ENCODE measurements around the gene ABCA9.
"Not testable (repeated sequence)": the region's sequence is repeated elsewhere in the genome, so short reads cannot be mapped to it uniquely, and the experiment has no call there.

DNA sequence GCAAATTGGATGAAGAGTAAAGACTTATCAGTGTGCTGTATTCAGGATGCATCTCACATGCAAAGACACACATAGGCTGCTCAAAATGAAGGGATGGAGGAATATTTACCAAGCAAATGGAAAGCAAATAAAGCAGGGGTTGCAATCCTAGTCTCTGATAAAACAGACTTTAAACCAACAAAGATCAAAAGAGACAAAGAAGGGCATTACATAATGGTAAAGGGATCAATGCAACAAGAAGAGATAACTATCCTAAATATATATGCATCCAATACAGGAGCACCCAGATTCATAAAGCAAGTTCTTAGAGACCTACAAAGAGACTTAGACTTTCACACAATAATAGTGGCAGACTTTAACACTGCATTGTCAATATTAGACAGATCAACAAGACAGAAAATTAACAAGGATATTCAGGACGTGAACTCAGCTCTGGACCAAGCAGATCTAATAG, 12.1 kb upstream of the ABCA9 start:
- TF ChIP-seq, protein P1, sequence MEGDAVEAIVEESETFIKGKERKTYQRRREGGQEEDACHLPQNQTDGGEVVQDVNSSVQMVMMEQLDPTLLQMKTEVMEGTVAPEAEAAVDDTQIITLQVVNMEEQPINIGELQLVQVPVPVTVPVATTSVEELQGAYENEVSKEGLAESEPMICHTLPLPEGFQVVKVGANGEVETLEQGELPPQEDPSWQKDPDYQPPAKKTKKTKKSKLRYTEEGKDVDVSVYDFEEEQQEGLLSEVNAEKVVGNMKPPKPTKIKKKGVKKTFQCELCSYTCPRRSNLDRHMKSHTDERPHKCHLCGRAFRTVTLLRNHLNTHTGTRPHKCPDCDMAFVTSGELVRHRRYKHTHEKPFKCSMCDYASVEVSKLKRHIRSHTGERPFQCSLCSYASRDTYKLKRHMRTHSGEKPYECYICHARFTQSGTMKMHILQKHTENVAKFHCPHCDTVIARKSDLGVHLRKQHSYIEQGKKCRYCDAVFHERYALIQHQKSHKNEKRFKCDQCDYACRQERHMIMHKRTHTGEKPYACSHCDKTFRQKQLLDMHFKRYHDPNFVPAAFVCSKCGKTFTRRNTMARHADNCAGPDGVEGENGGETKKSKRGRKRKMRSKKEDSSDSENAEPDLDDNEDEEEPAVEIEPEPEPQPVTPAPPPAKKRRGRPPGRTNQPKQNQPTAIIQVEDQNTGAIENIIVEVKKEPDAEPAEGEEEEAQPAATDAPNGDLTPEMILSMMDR (conservative IDR thresholded peaks at IDR 0.05; ENCODE audit: low read depth, low read length): not testable (repeated sequence)
- not testable (repeated sequence) for TF ChIP-seq EZH2 (IDR thresholded peaks at IDR 0.05; ENCODE audit: low read length, unreplicated experiment)

Data from PC-3 (cell line).